Loucy (cell line): ENCODE data around the gene SLC35F1.

ENCODE experiments used
- CTCF ChIP-seq: fragments of 200-600 bp; sonication (generic); conservative IDR thresholded peaks from 2 replicates; pipeline ENCODE4 v1.5.1; 2014; ENCODE audit warnings: mild to moderate bottlenecking, antibody characterized with exemption, low read length
- EZH2phosphoT487 ChIP-seq: fragments of 200-600 bp; IDR thresholded peaks from 2 replicates; pipeline ENCODE4 v1.6.1; 2018; ENCODE audit warnings: antibody characterized with exemption, mild to moderate bottlenecking, moderate library complexity, borderline replicate concordance

DNA sequence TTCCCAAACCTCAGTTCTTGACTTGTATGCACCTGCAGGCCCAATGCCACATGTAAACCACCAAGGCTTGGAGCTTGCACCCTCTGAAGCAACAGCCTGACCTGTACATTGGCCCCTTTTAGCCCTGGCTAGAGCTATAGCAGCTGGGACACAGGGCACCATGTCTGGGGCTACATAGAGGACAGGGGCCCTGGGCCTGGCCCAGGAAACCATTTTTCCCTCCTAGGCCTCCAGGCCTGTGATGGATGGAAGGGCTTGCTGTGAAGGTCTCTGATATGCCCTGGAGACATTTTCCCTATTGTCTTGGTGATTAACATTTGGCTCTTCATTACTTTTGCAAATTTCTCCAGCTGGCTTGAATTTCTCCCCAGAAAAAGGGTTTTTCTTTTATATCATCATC, 64.6 kb downstream of the SLC35F1 start:
- no peak for TF ChIP-seq EZH2phosphoT487
- TF ChIP-seq CTCF: no peak
